Duodenal mucosa (tissue), 2 donors: Measurements from ENCODE around the gene PRELP.

Experiments
- H3K27ac ChIP-seq: one replicate; pipeline ENCODE4 v1.7.0; 2013; ENCODE audit warnings: low read depth, low read length
- H3K27me3 ChIP-seq, 2 donors: one replicate each; pipeline ENCODE4 v1.7.0; 2013; ENCODE audit warnings: low read length in 2 of 2, control low read depth in 1 of 2; ENCODE audit not compliant: insufficient read depth in 2 of 2, control insufficient read depth in 1 of 2
- H3K36me3 ChIP-seq, 2 donors: one replicate each; pipeline ENCODE4 v1.7.0; 2013; ENCODE audit warnings: low read length in 2 of 2, control low read depth in 1 of 2; ENCODE audit not compliant: insufficient read depth in 2 of 2, control insufficient read depth in 1 of 2
- H3K4me1 ChIP-seq, 2 donors: one replicate each; pipeline ENCODE4 v1.7.0; 2013; ENCODE audit warnings: low read length in 2 of 2, control low read depth in 1 of 2; ENCODE audit not compliant: insufficient read depth in 2 of 2, control insufficient read depth in 1 of 2
- H3K4me3 ChIP-seq, 2 donors: one replicate each; pipeline ENCODE4 v1.7.0; 2013; ENCODE audit warnings: low read length in 2 of 2, low read depth in 1 of 2
- H3K9ac ChIP-seq, 2 donors: one replicate each; pipeline ENCODE4 v1.7.0; 2013; ENCODE audit warnings: low read length in 2 of 2, low read depth in 1 of 2
- H3K9me3 ChIP-seq, 2 donors: one replicate each; pipeline ENCODE4 v1.7.0; 2013; ENCODE audit warnings: low read length in 2 of 2, control low read depth in 1 of 2; ENCODE audit not compliant: control insufficient read depth in 1 of 2

PRELP gene

DNA sequence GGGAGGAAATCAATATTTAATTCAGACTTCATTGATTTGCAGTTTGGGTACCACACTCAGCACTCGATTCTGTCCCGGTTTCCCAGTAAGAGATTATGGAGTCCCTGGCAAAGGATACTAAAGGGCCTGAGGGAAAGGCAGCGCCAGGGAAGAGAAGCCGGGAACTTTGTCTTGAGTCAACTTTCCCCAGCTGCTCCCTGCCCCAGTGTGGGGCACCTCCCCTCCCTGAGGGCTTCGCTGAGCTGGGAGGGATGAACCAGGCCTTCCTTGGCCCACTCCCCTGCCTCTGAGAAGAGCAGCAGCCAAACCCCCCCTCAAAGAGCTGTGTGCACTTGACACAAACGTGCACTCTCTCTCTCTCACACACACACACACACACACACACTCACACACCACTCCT is 51.0 kb downstream of the PRELP start:
- peaks cover 11 to 28% of the 10 kb centered on the region in 2 donors for H3K4me1 ChIP-seq
- no peak overlapping the region for H3K4me3 ChIP-seq
- H3K27me3 ChIP-seq, result no peaks in the 10 kb centered on the region
- no peak overlapping the region for H3K9ac ChIP-seq
- no peaks in the 10 kb centered on the region for H3K9me3 ChIP-seq
- no peaks in the 10 kb centered on the region for H3K36me3 ChIP-seq
- H3K27ac ChIP-seq, result no peak overlapping the region

GRCh38 chr1:203527013-203527412 is 51.4 kb downstream of the PRELP start:
- Histone ChIP-seq H3K36me3 (no peaks in the 10 kb centered on the region), H3K27me3 (no peaks in the 10 kb centered on the region), H3K4me1 (peaks cover 7 to 24% of the 10 kb centered on the region in 2 donors), H3K9ac (no peak overlapping the region), H3K27ac (no peak overlapping the region), H3K4me3 (no peak overlapping the region), H3K9me3 (no peaks in the 10 kb centered on the region)

- Histone ChIP-seq H3K4me3 (no peak overlapping the region), H3K9ac (no peak overlapping the region), H3K27me3 (no peaks in the 10 kb centered on the region), H3K9me3 (no peaks in the 10 kb centered on the region), H3K4me1 (peaks cover 7 to 23% of the 10 kb centered on the region in 2 donors), H3K27ac (no peak overlapping the region), H3K36me3 (no peaks in the 10 kb centered on the region)
Observed at GRCh38 chr1:203528063-203528462, 52.5 kb downstream of the PRELP start.

- no peak overlapping the region for H3K4me3 ChIP-seq
- H3K36me3 ChIP-seq, result no peaks in the 10 kb centered on the region
- peaks cover 7 to 24% of the 10 kb centered on the region in 2 donors for H3K4me1 ChIP-seq
- no peaks in the 10 kb centered on the region for H3K9me3 ChIP-seq
- H3K27me3 ChIP-seq, result no peaks in the 10 kb centered on the region
- H3K9ac ChIP-seq, result no peak overlapping the region
- H3K27ac ChIP-seq, result no peak overlapping the region
Observed at GRCh38 chr1:203528976-203529835, 53.6 kb downstream of the PRELP start.

DNA sequence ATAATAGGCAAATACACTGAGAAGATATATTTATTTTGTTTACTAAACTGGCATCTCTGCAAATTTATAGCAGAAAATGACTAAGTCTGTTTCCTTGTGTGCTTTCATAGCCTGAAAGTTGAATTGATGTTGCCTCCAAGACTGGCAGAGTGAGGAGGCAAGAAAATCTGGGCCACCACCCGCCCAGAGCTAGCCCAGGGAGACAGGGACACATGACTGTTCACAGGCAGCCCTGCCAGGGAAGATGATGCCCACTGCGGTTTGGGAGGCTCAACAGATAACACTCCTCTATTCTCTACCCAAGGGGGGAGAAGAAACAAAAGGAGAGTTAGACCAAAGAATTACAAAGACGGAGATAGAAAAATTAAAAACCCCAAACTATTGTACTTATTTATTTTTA is 55.5 kb downstream of the PRELP start:
- Histone ChIP-seq H3K4me1 (peaks cover 5 to 26% of the 10 kb centered on the region in 2 donors), H3K27ac (no peak overlapping the region)

GRCh38 chr1:203534012-203534411 is 58.4 kb downstream of the PRELP start:
- H3K27ac ChIP-seq, result no peak overlapping the region
- H3K4me3 ChIP-seq, result no peak overlapping the region
- H3K9me3 ChIP-seq, result no peaks in the 10 kb centered on the region
- no peaks in the 10 kb centered on the region for H3K36me3 ChIP-seq
- H3K27me3 ChIP-seq, result no peaks in the 10 kb centered on the region
- H3K4me1 ChIP-seq, result peaks cover 17 to 40% of the 10 kb centered on the region in 2 donors
- H3K9ac ChIP-seq, result no peak overlapping the region

More for the DNA sequence above, 55.5 kb downstream of the PRELP start:
- Histone ChIP-seq H3K9me3 (no peaks in the 10 kb centered on the region), H3K4me3 (no peak overlapping the region), H3K27me3 (no peaks in the 10 kb centered on the region), H3K36me3 (no peaks in the 10 kb centered on the region), H3K9ac (no peak overlapping the region)

- Histone ChIP-seq H3K27ac (no peak overlapping the region), H3K36me3 (no peaks in the 10 kb centered on the region), H3K4me1 (peaks cover 17 to 40% of the 10 kb centered on the region in 2 donors), H3K4me3 (no peak overlapping the region), H3K9ac (no peak overlapping the region), H3K27me3 (no peaks in the 10 kb centered on the region), H3K9me3 (no peaks in the 10 kb centered on the region)
Observed at GRCh38 chr1:203534526-203534925, 58.9 kb downstream of the PRELP start.

GRCh38 chr1:203536575-203536974 is 61.0 kb downstream of the PRELP start:
- Histone ChIP-seq H3K36me3 (no peaks in the 10 kb centered on the region), H3K27ac (peak overlapping the region; percentile 7), H3K27me3 (no peaks in the 10 kb centered on the region), H3K9me3 (no peaks in the 10 kb centered on the region), H3K4me1 (peaks cover 17 to 28% of the 10 kb centered on the region in 2 donors), H3K4me3 (no peak overlapping the region), H3K9ac (no peak overlapping the region)

- H3K4me1 ChIP-seq, result peaks cover 17 to 28% of the 10 kb centered on the region in 2 donors
- H3K4me3 ChIP-seq, result no peak overlapping the region
- H3K9me3 ChIP-seq, result no peaks in the 10 kb centered on the region
- H3K36me3 ChIP-seq, result no peaks in the 10 kb centered on the region
- no peak overlapping the region for H3K9ac ChIP-seq
- H3K27me3 ChIP-seq, result no peaks in the 10 kb centered on the region
- H3K27ac ChIP-seq, result peak overlapping the region; percentile 7
Observed at GRCh38 chr1:203536980-203537455, 61.4 kb downstream of the PRELP start.

DNA sequence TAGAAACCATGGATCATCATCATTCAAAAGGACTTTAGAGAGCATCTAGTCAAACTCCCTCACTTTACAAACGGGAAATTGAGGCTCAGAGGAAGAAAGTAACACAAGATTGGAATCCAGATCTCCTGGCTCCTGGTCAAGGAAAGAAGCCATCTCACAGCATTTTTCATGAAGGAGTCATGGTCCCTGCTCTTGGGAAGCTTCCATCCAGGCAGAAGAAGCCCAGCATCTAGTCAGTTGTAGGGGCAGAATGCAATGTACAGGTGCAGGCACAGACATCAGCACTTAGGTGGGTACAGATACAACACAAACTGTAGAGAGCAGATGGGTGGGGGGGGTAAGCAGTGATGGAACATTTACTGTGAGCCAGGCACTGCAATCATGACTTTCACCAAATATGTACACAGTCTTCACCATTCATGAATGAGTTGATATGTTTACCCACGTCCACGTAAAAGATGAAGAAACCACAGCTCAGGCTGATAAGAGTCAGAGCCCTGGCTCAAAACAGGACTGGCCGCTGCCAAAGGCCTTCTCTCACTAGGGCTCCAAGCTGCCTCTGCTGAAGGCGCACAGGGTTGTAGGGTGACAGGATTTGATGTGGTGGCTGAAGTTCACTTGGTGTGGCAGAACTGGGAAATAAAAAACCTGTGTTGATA is 62.3 kb downstream of the PRELP start:
- Histone ChIP-seq H3K27me3 (no peaks in the 10 kb centered on the region), H3K9me3 (no peaks in the 10 kb centered on the region), H3K9ac (no peak overlapping the region), H3K4me1 (peaks cover 17 to 28% of the 10 kb centered on the region in 2 donors), H3K27ac (no peak overlapping the region), H3K36me3 (no peaks in the 10 kb centered on the region), H3K4me3 (no peak overlapping the region)
